Measurements from ENCODE around the gene ACR.
"Not testable (repeated sequence)": the region's sequence is repeated elsewhere in the genome, so short reads cannot be mapped to it uniquely, and the experiment has no call there.

The ACR gene

DNA sequence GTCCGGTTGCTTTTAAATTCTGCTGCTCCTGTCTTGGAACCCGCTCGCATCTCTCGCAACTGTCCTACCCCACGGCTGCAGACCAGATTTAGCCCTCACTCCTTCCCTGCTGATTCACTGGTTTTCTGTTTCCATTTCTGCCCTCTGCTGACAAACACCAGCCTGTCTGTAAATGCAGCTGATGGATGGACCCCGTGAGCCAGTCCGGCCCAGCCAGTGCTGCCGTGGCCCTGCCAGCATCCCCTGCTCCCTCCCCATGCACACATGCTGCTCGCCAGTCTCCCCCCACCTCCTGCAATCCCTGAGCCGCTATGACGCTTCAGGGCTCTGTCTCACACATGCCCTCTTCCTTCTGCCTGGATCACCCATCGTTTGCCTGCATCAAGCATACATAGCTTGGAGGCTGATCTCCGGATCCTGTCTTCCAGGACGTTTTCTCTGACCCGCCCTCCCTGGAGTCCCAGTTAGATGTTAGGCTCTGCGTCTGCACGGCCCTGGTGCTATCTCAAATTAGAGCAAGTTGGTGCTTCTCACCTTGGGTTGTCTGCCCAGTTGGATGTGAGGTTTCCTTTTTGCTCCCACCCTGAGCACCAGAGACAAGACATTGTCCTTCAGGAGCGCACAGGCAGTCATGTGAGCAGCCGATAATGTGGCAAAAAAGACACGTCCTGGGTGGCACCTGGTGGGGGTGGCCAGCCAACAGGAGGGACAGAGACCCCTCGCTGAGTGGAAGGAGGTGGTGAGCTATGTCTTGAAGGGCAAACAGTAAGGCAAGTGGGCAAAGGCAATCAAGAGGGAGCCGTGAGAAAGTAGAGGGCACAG lies 4.3 kb upstream of the ACR start:
- DNase-seq = peak; percentile 34

- no peak for DNase-seq
Observed at GRCh38 chr22:50734343-50734771, 3.6 kb upstream of the ACR start.

DNA sequence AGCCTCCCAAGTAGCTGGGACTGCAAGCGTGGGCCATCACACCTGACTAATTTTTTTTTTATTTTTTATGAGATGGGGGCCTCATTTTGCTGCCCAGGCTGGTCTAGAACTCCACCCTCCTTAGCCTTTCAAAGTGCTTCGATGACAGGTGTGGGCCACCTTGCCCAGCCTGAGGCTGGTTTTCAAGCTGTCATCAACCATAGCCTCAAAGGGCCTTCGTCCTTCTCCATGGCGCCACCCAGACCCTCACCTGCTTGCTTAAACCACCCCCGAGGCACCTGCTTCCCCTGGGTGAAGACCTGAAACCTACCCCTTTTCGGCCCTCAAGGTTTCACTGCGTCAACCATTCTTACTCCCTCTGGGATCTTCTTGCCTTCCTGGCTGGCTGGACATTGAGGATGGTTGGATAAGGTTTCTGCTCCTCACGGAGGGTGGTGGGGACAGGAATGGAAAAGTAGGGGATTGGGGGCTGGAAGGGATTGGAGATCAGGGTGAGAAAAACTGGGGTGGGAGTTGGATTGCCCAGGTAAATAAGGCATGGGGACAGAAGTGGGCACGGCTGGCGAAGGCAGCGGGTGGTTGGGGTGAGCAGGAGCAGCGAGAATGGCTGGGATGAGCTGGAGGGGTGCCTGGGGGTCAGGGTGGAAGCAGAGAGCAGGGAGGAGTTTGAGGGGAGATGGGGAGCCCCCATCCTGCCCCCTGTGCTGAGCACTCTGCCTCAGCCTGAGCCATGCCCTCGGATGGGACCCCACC lies 2.8 kb upstream of the ACR start:
- no peak for DNase-seq

DNA sequence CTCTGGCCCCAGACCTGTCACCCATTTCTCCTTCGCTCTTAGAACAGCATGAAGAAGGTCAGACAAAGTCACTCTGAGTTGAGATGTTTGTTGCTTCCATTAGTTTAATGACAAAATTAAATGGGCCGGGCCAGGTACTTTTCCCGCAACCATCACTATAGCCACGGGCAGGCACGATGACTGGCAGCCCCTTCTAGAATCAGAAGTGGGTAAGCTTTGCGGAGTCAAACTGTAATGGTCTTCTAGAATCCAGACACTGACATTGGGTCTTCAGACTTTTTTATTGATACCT lies 2.3 kb upstream of the ACR start:
- no peak for DNase-seq

DNA sequence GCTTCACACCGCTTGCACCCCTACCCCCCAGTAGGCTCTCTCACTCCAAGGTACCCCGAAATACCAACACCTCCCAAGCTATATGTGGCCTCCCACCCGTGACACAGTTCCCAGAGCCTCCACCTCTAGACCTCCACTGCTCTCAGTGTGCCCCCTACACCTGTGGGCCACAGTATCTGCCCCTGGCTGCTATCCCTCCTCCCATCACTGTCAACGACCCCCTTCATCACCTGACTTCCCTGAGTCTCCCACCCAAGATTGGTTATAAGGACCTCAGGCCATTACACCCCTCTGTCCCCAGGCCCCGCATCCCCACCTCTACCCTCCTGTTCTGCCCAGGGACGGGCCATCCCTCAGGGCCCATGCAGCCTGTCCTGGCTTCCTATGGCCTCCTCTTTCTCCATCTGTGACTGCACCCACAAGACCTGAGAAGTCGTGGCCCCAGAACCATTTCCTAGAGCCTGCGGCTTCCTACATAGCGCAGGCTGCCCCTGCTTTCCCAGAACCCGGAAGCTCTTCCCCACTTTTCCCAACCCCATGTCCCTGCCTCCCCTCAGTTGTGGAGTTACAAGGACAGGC lies 734 bp downstream of the ACR start:
- DNase-seq = no peak

DNA sequence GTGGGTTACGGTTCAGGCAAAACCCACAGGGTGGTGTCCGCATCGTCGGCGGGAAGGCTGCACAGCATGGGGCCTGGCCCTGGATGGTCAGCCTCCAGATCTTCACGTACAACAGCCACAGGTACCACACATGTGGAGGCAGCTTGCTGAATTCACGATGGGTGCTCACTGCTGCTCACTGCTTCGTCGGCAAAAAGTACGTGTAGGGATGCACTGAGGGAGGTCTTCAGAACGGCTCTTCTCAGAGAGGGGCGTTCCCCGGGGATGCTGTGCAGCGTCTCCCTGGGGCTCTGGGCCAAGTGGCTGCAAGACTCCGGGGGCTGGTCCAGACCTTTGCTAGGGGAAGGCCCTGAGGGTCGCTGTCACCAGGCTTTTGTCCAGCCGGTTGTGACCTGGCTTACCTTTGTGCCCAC lies 1.3 kb downstream of the ACR start:
- no peak for DNase-seq

GRCh38 chr22:50739894-50740293 lies 1.9 kb downstream of the ACR start:
- DNase-seq = no peak

- DNase-seq = not testable (repeated sequence)
Observed at GRCh38 chr22:50740714-50741113, 2.7 kb downstream of the ACR start.

DNA sequence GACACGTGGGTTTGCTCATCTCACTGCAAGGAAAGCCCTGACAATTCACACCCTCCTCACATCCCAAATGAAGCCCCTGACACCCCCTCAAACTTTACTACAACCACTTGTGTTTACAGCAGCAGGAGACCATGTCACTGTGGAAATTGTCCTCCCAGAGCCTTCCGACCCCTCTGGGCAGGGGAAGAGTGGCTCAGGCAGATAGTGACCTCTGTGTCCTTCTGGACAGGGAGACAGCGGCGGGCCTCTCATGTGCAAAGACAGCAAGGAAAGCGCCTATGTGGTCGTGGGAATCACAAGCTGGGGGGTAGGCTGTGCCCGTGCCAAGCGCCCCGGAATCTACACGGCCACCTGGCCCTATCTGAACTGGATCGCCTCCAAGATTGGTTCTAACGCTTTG lies 6.4 kb downstream of the ACR start:
- DNase-seq = not testable (repeated sequence)

DNA sequence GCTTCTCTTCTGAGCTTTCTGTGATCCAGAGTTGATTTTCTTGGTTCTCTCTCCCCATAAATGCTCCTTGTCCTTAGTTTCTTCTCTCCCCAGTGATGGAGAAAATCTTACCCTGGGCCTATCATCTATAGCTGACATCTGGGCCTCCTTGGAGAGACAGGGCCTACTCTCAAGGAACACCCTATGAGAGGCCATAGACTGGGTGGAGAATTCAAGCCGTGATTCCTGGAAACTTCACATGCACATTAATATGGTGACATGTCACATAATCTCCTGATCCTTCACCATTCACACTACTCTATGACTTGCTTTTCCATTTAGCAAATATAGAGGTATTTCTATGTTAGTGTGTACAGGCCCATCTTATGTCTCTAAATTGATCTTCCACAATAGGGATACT lies 9.5 kb downstream of the ACR start:
- not testable (repeated sequence) for DNase-seq

GRCh38 chr22:50748630-50749029 lies 10.6 kb downstream of the ACR start:
- DNase-seq = not testable (repeated sequence)

GRCh38 chr22:50749302-50750074 lies 11.5 kb downstream of the ACR start:
- DNase-seq = not testable (repeated sequence)

DNA sequence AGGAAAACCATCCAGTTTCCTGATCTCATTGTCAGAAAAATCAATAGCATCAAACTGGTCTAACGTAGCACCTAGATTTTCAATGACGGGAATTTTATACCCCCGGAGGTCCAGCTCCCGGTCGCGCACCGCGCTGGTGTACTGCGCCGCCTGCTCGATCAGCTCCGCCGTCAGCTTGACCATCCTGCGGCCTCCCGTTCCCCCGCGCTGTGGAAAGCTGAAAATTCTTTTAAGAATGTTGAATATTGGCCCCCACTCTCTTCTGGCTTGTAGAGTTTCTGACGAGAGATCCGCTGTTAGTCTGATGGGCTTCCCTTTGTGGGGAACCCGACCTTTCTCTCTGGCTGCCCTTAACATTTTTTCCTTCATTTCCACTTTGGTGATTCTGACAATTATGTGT lies 17.2 kb downstream of the ACR start:
- DNase-seq = not testable (repeated sequence)

- not testable (repeated sequence) for DNase-seq
Observed at GRCh38 chr22:50756406-50756805, 18.4 kb downstream of the ACR start.

DNA sequence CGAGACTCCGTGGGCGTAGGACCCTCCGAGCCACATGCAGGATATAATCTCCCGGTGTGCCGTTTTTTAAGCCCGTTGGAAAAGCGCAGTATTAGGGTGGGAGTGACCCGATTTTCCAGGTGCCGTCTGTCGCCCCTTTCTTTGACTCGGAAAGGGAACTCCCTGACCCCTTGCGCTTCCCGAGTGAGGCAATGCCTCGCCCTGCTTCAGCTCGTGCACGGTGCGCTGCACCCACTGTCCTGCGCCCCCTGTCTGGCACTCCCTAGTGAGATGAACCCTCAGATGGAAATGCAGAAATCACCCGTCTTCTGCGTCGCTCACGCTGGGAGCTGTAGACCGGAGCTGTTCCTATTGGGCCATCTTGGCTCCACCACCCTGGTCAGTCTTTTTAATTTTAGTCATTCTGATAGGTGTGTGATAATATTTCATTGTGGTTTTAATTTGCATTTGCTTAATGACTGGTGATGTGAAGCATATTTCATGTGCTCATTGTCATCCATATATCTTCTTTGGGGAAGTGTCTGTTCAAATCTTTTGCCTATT lies 19.0 kb downstream of the ACR start:
- peak; percentile 19 for DNase-seq

DNA sequence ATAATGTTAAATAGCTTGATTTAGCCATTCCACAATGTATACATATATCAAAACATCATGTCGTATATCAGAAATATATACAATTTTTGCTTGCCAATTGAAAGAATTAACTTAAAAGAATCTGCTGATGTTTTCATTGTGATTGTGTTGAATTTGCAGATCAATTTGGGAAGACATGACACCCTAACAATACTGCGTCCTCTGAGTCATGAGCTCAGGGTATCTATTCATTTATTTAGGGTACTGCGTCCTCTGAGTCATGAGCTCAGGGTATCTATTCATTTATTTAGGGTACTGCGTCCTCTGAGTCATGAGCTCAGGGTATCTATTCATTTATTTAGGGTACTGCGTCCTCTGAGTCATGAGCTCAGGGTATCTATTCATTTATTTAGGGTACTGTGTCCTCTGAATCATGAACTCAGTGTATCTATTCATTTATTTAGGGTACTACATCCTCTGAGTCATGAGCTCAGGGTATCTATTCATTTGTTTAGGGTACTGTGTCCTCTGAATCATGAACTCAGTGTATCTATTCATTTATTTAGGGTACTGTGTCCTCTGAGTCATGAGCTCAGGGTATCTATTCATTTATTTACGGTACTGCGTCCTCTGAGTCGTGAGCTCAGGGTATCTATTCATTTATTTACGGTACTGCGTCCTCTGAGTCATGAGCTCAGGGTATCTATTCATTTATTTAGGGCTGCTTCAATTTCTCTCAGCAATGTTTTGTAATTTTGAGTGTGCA lies 21.8 kb downstream of the ACR start:
- DNase-seq = peak; percentile 63

DNA sequence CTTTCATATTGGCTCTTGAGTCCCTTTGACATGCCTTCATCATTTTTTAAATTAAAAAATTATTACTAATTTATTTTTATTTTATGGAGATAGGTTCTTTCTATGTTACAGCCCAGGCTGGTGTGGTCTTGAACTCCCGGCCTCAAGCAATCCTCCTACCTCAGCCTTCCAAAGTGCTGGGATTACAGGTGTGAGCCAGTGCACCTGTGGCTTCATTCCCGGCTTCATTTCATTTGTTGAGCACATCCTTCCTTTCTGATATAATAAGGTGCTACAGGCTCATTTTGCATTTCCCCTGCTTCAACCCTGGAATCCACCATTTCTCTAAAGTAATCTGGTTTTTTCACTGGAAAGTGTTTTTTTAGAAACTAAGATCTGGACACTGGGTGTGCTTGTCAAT lies 23.8 kb downstream of the ACR start:
- DNase-seq = not testable (repeated sequence)

- not testable (repeated sequence) for DNase-seq
Observed at GRCh38 chr22:50764288-50764687, 26.3 kb downstream of the ACR start.

GRCh38 chr22:50775132-50775531 lies 37.1 kb downstream of the ACR start:
- peak; percentile 55 for DNase-seq

DNA sequence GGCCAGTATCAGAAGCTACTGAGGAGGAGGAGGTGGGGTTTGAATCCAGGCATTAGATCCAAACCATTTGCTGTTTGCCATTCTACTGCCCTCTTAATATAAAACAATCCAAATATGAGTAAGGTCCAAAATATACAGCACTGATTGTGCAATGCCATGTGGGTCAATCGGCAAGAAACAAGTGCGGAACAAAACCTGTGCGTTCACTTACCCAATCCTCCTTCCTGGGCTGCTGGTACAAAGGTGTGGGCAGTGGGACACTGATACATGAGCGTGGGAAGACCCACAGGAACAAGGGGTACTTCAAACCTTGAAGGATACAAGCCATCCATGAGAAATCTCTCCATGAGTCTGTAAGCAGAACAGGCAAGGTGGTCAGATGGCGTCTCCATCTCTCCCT lies 39.6 kb downstream of the ACR start:
- not testable (repeated sequence) for DNase-seq

- not testable (repeated sequence) for DNase-seq
Observed at GRCh38 chr22:50780244-50780643, 42.2 kb downstream of the ACR start.

- not testable (repeated sequence) for DNase-seq
Observed at GRCh38 chr22:50782253-50782652, 44.2 kb downstream of the ACR start.
